CD4-positive, alpha-beta T cell treated with Interleukin-15 for 4 hours (primary cell): ENCODE measurements around the gene LRRK1.
A peak's percentile ranks its signal among the peaks of the same experiment; 100 is the strongest.

Experiments used
- DNase-seq: peaks from one replicate; pipeline ENCODE4 v3.0.0-alpha.2; 2020; ENCODE audit warnings: low spot score

The LRRK1 gene

GRCh38 chr15:100918690-100919480 lies at the start of gene LRRK1:
LRRK1 (plus strand) TSS chr15:100919357; CDS start chr15:100924633, 5,276 bp downstream.
- DNase-seq = no peak

DNA sequence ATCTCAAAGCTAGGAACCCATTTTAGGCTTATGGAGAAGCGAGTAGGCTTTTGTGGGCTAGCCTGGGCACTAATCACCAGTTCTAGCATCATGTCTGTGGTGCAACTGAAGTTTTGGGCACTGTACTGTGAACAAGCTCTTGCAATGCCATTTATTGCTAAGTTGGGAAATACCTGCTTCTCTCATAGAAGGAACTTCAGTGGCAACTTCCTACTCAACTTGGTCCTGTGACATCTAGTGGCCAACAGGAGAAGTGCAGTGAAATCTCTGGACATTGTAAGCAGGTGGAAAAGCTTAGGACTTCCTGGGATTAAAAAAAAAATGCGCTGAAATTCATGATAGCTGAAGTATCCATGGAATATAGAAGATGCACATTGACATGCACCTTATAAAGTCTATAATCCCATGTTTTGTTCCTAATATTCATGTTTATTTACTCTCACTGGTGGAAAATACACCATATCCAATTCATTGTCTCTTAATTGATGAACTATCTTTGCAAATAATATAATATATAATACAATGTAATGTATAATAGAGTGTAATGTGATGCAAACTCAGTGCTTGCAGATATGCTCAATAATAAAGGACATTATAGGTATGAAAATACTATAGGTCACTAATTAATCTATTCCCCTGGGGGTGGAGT lies 46.0 kb upstream of the LRRK1 start:
- DNase-seq = peak; percentile 51

DNA sequence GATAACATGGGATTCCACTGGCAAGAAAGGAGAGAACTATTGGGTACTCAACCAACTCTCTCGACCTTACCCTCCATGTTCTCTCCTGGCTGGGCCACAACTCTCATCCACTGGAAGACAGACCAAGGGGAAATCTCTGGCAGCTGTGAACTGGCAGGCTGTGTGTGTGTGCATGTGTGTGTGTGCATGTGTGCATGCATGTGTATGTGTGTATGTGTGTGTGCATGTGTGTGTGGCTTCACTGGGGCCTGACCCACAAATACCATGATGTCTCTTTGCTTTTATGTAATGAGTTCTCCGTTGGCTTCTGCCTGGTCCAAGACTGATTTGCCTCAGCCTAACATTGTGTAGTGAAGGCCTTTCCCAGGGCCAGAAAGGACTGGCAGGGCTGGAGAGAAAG lies 43.7 kb upstream of the LRRK1 start:
- DNase-seq = no peak

- no peak for DNase-seq
Measured at GRCh38 chr15:100875976-100876375, 43.2 kb upstream of the LRRK1 start.

DNA sequence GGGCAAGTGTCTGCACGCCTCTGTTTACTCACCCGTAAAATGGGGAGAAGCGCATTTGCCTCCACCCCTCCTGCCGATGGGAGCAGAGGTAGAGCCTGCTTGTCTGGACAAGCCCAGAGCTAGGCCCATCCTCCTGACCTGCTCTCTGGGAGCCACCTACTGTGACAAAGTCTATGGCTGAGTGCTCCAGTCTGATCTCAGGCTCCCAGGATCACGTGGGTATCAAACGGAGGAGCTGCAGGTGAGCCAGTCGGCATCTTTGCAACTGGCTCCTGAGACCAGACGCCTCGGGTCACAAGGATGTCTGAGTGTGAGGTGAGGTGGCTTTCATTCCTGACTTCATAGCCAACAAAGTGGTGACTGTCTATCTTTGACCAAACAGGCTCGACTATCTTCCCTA lies 41.6 kb upstream of the LRRK1 start:
- DNase-seq = no peak

DNA sequence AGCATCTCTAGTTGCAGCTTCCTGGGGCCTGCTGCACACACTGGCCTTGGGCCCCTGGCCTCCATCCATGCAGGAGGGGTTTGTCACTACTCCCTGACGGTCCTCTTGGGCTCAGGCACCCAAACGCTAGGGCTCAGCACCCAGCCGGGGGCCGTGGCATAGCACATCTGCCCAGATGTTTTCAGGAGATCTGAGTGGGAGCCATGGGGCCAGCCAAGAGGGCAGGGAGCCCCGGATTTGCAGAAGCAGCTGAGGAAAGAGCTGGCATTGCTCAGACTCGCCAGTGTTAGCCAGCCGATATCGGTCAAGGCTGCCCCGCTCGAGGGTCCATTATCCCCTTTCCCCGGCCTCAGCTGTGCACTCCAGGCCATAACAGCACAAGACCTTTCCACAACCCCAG lies 41.0 kb upstream of the LRRK1 start:
- no peak for DNase-seq

- DNase-seq = no peak
Measured at GRCh38 chr15:100878648-100879047, 40.5 kb upstream of the LRRK1 start.

- no peak for DNase-seq
Measured at GRCh38 chr15:100879061-100879463, 40.1 kb upstream of the LRRK1 start.

- DNase-seq = no peak
Measured at GRCh38 chr15:100879464-100880138, 39.6 kb upstream of the LRRK1 start, which contains the start of gene ALDH1A3. ALDH1A3 (plus strand) TSS chr15:100879831; CDS start chr15:100879908, 77 bp downstream.

- no peak for DNase-seq
Measured at GRCh38 chr15:100880139-100880896, 38.8 kb upstream of the LRRK1 start.

- DNase-seq = no peak
Measured at GRCh38 chr15:100880897-100881242, 38.3 kb upstream of the LRRK1 start.

- no peak for DNase-seq
Measured at GRCh38 chr15:100881573-100882336, 37.4 kb upstream of the LRRK1 start.

GRCh38 chr15:100885116-100885515 lies 34.0 kb upstream of the LRRK1 start:
- no peak for DNase-seq

DNA sequence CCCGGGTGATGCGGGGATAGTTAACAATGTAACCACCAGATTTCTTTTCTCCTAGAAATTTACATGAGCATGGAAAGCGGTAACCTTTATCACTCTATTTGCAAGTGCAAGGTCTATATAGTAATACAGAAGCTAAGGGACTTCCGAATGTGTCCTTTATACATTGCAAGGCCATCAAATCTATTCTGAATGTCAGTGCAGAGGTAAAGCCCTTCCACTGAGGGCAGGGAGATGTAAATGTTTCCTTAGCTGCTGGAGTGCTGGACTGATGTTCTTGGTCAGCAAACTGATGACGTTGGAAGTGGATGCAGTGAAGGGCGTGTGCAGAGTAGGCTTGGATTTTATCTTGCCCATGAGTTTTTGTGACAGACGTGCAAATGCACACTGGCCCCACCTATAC lies 33.3 kb upstream of the LRRK1 start:
- DNase-seq = no peak

GRCh38 chr15:100887211-100887913 lies 31.8 kb upstream of the LRRK1 start:
- no peak for DNase-seq

- DNase-seq = no peak
Measured at GRCh38 chr15:100889385-100890050, 29.6 kb upstream of the LRRK1 start.

DNA sequence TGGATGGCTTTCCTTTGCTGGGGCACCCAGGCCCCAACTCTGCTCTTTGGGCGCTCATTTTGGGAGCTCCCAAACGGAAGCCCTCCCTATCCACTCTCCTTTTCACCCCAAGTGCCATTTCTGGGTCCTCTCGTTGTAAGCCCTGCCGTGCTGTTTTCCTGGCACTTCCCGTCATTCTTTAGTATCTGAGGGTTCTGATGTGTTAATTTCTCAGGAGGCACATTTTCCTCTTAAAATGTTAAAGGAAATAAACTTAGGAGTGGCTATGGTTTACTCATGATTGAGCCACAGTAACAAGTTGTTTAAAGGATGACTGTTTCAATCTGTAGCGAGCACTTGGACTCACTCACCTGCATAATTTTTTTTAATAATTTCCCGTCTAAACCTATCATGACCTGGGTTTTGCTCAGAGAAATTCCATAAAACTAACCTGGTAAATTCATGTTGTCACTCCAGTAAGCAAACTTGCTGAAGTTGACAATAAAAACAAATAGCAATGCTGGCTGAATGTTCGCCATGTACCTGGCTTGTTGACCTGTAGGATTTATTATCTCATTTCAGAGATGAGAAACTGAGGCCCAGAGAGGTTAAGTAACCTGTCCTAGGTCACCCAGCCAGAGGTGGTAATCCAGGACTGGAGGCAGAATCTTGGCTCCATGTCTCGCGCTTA lies 29.0 kb upstream of the LRRK1 start:
- DNase-seq = no peak

DNA sequence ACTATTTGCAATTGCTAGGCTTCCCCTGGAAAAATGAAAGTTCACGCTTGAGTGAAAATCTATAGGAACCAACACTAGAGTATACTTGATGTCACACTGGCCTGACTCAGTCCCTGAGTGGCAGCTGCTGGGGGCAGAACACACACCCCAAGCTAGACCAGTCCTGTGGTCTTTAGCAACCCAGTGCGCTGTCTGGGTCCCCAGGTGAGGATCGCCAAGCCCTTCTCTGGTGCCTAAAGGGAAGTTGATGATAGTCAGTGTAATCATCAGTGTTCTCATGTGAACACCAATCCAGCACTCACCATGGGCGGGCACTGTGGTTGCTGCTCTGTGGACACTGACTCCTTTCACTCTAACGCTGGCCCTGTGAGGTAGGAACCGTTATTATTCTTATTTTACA lies 28.3 kb upstream of the LRRK1 start:
- DNase-seq = no peak

- DNase-seq = no peak
Measured at GRCh38 chr15:100891307-100892012, 27.7 kb upstream of the LRRK1 start.
